Ascending aorta (tissue), 2 donors: ENCODE data around the gene TMEM200A. TPM values are rescaled to one million over a fixed set of nuclear protein-coding genes. Genes with fewer than 3 reads are reported as not detected.

Source experiments
- DNase-seq, 2 donors: peaks; one replicate each; pipeline ENCODE4 v3.0.0-alpha.2; 2019; ENCODE audit warnings: low spot score in 2 of 2
- H3K27ac ChIP-seq, 2 donors: fragments of 200-600 bp; sonication (generic); one replicate each; pipeline ENCODE4 v1.5.1; 2016 to 2017; ENCODE audit warnings: mild to moderate bottlenecking in 1 of 2
- H3K27me3 ChIP-seq: fragments of 200-600 bp; sonication (generic); one replicate; pipeline ENCODE4 v1.5.1; 2017
- H3K36me3 ChIP-seq, 2 donors: fragments of 200-600 bp; sonication (generic); one replicate each; pipeline ENCODE4 v1.5.1; 2016
- H3K4me1 ChIP-seq, 2 donors: fragments of 200-600 bp; sonication (generic); one replicate each; pipeline ENCODE4 v1.5.1; 2016 to 2017; ENCODE audit warnings: mild to moderate bottlenecking in 1 of 2
- H3K4me3 ChIP-seq, 2 donors: fragments of 200-600 bp; sonication (generic); one replicate each; pipeline ENCODE4 v1.5.1; 2016 to 2017; ENCODE audit warnings: mild to moderate bottlenecking in 1 of 2
- H3K9me3 ChIP-seq, 2 donors: fragments of 200-600 bp; sonication (generic); one replicate each; pipeline ENCODE4 v1.5.1; 2016
- intact Hi-C: fragments of 100-400 bp; cut with DNase I; formaldehyde crosslinking; loops from one replicate; pipeline ENCODE4 v1.15.1; 2023
- total RNA-seq: library from RNA; depleted of rRNA; stranded (reverse); fragments of >200 nt; gene quantifications from one replicate; pipeline ENCODE4 v1.1.0, GENCODE V29; 2016
- TF ChIP-seq, protein P1 (sequence below), 3 experiments: fragments of 200-600 bp in 2 of 3; fragments of 450-650 bp in 1 of 3; sonication (generic) in 2 of 3; IDR thresholded peaks; one replicate each; pipeline ENCODE4 v1.5.1; 2016 to 2019; ENCODE audit warnings: antibody characterized with exemption in 3 of 3, mild to moderate bottlenecking in 1 of 3, moderate library complexity in 1 of 3

The TMEM200A gene
- total RNA-seq, 1 donor from 2014 or later, result 3.6 TPM

DNA sequence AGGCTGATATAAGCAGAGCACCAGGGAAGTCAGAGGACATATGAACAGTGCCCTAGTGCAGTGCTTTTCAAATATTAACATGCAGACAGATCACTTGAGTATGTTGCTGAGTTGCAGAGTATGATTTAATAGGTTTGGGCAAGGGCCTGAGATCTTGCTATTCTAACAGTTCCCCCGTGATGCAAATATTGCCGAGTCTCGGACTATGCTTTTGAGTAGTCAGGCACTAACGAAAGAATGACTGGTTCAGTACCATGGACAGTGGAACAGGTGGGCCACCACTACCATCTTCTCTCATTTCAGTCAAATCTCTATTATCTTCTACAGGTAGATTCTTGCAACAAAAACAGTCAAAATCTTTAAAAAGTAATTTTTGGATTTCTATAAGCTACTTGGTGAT is 3.7 kb upstream of the TMEM200A start:
- H3K27me3 ChIP-seq, result no peaks in the 10 kb centered on the region
- intact Hi-C loops, result no loop called here
- TF ChIP-seq, protein P1, sequence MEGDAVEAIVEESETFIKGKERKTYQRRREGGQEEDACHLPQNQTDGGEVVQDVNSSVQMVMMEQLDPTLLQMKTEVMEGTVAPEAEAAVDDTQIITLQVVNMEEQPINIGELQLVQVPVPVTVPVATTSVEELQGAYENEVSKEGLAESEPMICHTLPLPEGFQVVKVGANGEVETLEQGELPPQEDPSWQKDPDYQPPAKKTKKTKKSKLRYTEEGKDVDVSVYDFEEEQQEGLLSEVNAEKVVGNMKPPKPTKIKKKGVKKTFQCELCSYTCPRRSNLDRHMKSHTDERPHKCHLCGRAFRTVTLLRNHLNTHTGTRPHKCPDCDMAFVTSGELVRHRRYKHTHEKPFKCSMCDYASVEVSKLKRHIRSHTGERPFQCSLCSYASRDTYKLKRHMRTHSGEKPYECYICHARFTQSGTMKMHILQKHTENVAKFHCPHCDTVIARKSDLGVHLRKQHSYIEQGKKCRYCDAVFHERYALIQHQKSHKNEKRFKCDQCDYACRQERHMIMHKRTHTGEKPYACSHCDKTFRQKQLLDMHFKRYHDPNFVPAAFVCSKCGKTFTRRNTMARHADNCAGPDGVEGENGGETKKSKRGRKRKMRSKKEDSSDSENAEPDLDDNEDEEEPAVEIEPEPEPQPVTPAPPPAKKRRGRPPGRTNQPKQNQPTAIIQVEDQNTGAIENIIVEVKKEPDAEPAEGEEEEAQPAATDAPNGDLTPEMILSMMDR (IDR thresholded peaks at IDR 0.05), result no peak
- no peak overlapping the region for H3K4me3 ChIP-seq
- no peak for DNase-seq
- no peak overlapping the region for H3K27ac ChIP-seq
- no peaks in the 10 kb centered on the region for H3K36me3 ChIP-seq
- H3K4me1 ChIP-seq, result peaks cover 0 to 3% of the 10 kb centered on the region in 2 donors
- H3K9me3 ChIP-seq, result no peaks in the 10 kb centered on the region

DNA sequence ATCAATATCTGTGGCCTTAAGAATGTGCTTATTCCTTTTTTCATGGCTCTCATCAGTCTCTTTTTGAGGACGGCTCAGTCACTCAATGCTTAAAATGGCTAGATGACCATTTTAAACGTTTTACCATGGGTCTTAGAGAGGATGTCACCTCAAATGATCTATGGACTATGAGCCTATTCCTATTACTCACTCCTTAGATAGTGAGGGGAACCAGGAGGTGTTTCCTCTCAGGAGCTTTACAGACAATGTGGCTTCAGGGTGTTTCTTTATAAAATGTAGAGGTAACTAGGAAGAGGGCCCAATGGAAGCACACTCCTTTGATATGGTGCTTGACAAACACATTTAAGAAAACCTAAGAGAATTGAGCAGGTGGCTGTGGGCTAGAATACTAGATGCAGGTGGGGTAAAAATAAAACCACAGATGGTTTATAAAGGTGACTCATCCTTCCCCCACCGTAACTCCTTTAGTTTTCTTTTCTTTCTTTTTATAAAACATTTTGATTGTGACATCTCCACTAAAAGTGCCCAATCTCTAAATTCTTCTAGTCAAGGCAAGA is 1.5 kb upstream of the TMEM200A start:
- H3K9me3 ChIP-seq, result no peaks in the 10 kb centered on the region
- H3K4me1 ChIP-seq, result peaks cover 0 to 3% of the 10 kb centered on the region in 2 donors
- no peak for DNase-seq
- TF ChIP-seq, protein P1 (IDR thresholded peaks at IDR 0.05), result no peak
- intact Hi-C loops, result no loop called here
- H3K36me3 ChIP-seq, result no peaks in the 10 kb centered on the region
- H3K27me3 ChIP-seq, result no peaks in the 10 kb centered on the region
- H3K4me3 ChIP-seq, result no peak overlapping the region
- H3K27ac ChIP-seq, result no peak overlapping the region

DNA sequence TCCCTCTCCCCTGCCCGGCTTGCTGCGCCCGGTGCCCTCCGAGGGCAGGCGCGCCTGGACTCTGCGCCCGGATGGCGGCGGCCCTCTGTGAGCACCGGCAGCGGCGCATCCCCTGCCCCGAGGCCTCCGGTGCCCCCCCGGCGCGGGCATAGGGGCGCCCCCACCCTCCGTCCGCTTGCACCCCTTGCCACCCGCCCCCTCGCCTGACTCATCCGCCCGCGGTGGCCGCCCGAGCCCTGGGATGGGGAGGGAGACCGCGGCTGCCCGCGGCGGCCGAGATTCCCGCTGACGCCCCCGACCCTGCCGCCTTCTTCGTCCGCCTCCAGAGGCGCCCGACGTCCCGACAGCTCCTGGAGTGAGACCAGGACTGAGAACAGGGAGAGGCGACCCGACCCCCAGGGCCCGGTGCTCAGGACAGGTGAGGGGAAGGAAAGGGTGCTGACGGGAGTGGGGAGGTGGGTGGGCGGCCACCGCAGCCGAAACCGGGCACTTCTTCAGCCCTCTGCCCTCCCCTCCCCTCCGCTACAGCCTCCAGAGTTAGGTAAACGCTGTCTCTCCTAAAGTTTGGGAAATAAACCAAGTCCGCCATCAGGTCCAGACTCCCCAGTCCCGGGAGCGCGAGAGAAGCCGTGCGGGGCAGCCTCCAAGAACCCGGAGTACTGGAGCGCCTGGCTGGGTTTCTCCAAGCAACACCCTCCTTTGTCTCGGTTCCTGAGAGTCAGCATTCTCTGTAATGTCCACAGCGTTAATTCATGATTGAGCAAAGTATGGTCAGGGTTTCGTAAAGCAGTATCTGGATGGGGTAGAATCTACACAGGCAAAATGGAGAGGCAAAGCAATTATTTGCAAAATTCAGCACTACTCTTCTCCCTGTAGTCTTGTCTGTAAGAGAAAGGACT is 539 bp downstream of the TMEM200A start:
- TF ChIP-seq, protein P1 (IDR thresholded peaks at IDR 0.05), result no peak
- Histone ChIP-seq H3K9me3 (no peaks in the 10 kb centered on the region), H3K4me1 (peaks cover 0 to 3% of the 10 kb centered on the region in 2 donors), H3K36me3 (no peaks in the 10 kb centered on the region), H3K27ac (peak overlapping the region; percentile 3 to 53), H3K4me3 (peak overlapping the region; percentile 60 to 69), H3K27me3 (no peaks in the 10 kb centered on the region)
- peak in 1 of 2 donors; percentile 66 for DNase-seq
- intact Hi-C loops, result no loop called here

DNA sequence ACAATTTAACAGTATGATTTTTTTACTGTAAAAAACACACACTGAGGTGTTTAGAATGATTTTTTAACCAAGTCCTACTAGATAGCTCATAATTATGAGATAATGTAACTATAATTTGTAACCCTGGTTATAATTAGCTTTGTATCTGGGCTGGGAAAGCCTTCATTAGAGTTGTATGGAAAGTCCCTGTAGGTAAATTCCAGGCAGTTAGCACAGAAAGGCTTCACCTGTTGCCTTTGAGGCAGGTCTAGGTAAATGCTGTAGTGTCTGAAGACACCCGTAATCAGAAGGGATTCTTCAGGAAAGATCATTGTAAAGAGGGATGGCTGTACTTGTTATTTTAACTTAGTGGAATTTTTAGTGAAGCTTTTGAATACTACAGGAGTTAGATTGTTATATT is 1.9 kb downstream of the TMEM200A start:
- peaks cover 0 to 3% of the 10 kb centered on the region in 2 donors for H3K4me1 ChIP-seq
- TF ChIP-seq, protein P1 (IDR thresholded peaks at IDR 0.05), result no peak
- no peaks in the 10 kb centered on the region for H3K9me3 ChIP-seq
- intact Hi-C loops, result no loop called here
- no peak overlapping the region for H3K4me3 ChIP-seq
- H3K27ac ChIP-seq, result no peak overlapping the region
- DNase-seq, result no peak
- H3K36me3 ChIP-seq, result no peaks in the 10 kb centered on the region
- no peaks in the 10 kb centered on the region for H3K27me3 ChIP-seq

DNA sequence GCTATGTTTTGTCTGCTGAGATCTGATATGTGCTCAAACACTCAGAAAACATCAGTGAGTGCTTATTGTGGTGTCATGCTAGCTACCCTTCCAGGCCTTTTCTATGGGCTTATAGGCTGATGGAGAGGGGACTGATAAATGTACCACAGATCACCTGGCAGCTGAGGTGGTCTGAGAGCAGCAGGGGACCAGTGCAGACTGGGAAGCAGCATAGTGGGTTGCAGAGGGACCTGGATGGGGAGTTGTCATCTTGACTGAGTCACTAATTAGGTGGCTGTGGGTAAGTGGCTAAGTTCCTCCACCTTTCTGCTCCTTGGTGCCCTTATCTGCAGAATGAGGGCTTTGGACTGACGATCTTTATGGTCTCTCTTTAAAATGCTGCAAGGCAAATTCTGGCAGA is 2.8 kb downstream of the TMEM200A start:
- no peak for DNase-seq
- H3K4me3 ChIP-seq, result no peak overlapping the region
- H3K27ac ChIP-seq, result no peak overlapping the region
- peaks cover 0 to 3% of the 10 kb centered on the region in 2 donors for H3K4me1 ChIP-seq
- H3K36me3 ChIP-seq, result no peaks in the 10 kb centered on the region
- intact Hi-C loops, result no loop called here
- no peaks in the 10 kb centered on the region for H3K27me3 ChIP-seq
- TF ChIP-seq, protein P1 (IDR thresholded peaks at IDR 0.05), result no peak
- H3K9me3 ChIP-seq, result no peaks in the 10 kb centered on the region
